B cell (primary cell): ENCODE data around the gene CREB5. TPM values are rescaled to one million over a fixed set of nuclear protein-coding genes. Genes with fewer than 3 reads are reported as not detected.
A peak's percentile ranks its signal among the peaks of the same experiment; 100 is the strongest.

Experiments used
- ATAC-seq: fragments of 200-7000 bp; cut with Tn5 transposase; one replicate; pipeline ENCODE4 v1.10.0; 2021; ENCODE audit warnings: low read depth, mild to moderate bottlenecking, moderate number of reproducible peaks, moderate library complexity
- CTCF ChIA-PET: fragments of 350-600 bp; sonication (Branson Sonifier 250); formaldehyde crosslinking; loops from one replicate; lab custom pipeline; 2021; ENCODE audit warnings: antibody characterized with exemption, inconsistent platforms; lab: Charles Lee
- POLR2A ChIA-PET: fragments of 350-600 bp; sonication (Branson Sonifier 250); formaldehyde crosslinking; loops from one replicate; lab custom pipeline; 2021; ENCODE audit warnings: antibody characterized with exemption; lab: Charles Lee
- DNase-seq: peaks from one replicate; pipeline ENCODE4 v3.0.0; 2013
- H2AFZ ChIP-seq: 2 replicates; pipeline ENCODE4 v1.6.1; 2012; ENCODE audit warnings: mild to moderate bottlenecking, low read depth, low read length; ENCODE audit not compliant: insufficient read depth, poor library complexity, severe bottlenecking
- H3K27ac ChIP-seq, 2 donors: 1 replicate in 1 of 2; 2 replicates in 1 of 2; pipeline ENCODE4 v1.5.1; 2012 to 2013; ENCODE audit warnings: low read length in 2 of 2, mild to moderate bottlenecking in 2 of 2, moderate library complexity in 1 of 2
- H3K27me3 ChIP-seq, 4 experiments: fragments of 200-600 bp in 1 of 4; sonication (generic) in 1 of 4; replicated peaks in 1 of 4; 1 replicate in 2 of 4; 2 replicates in 2 of 4; pipeline versions ENCODE4 v1.6.1 to v1.7.0; 2013 to 2016; ENCODE audit warnings: low read length in 3 of 4, mild to moderate bottlenecking in 2 of 4, mixed read lengths in 1 of 4, moderate library complexity in 1 of 4; ENCODE audit not compliant: insufficient read depth in 4 of 4, control insufficient read depth in 3 of 4; ENCODE audit errors: control extremely low read depth in 1 of 4
- H3K36me3 ChIP-seq, 2 experiments: replicated peaks in 1 of 2; 1 replicate in 1 of 2; 2 replicates in 1 of 2; pipeline versions ENCODE4 v1.6.1 to v1.7.1; 2013; ENCODE audit warnings: low read length in 1 of 2; ENCODE audit not compliant: insufficient read depth in 2 of 2, control insufficient read depth in 1 of 2; ENCODE audit errors: control extremely low read depth in 1 of 2, extremely low read depth in 1 of 2
- H3K4me1 ChIP-seq, 2 donors: fragments of 200-600 bp in 1 of 2; sonication (generic) in 1 of 2; 1 replicate in 1 of 2; 2 replicates in 1 of 2; pipeline versions ENCODE4 v1.5.1 to v1.6.1; 2013 to 2017; ENCODE audit warnings: low read length in 2 of 2; ENCODE audit not compliant: control insufficient read depth in 2 of 2, insufficient read depth in 2 of 2
- H3K4me2 ChIP-seq: replicated peaks from 2 replicates; pipeline ENCODE3; 2012; ENCODE audit warnings: mild to moderate bottlenecking, low read depth, low read length; ENCODE audit not compliant: poor library complexity, severe bottlenecking
- H3K4me3 ChIP-seq, 5 experiments: fragments of 200-600 bp in 1 of 5; sonication (generic) in 1 of 5; 1 replicate in 3 of 5; 2 replicates in 2 of 5; pipeline versions ENCODE4 v1.5.1 to v1.7.0; 2011 to 2016; ENCODE audit warnings: low read length in 4 of 5, mild to moderate bottlenecking in 4 of 5, low read depth in 2 of 5, control low read depth in 1 of 5, moderate library complexity in 1 of 5; ENCODE audit not compliant: insufficient read depth in 1 of 5; ENCODE audit errors: control extremely low read depth in 1 of 5, extremely low read depth in 1 of 5
- H3K79me2 ChIP-seq: fragments of 200-600 bp; sonication (generic); one replicate; pipeline ENCODE4 v1.6.0; 2016; ENCODE audit warnings: low read length; ENCODE audit not compliant: control insufficient read depth, insufficient read depth
- H3K9ac ChIP-seq: fragments of 200-600 bp; sonication (generic); 2 replicates; pipeline ENCODE4 v1.6.1; 2017; ENCODE audit warnings: mild to moderate bottlenecking, low read length, moderate library complexity
- H3K9me3 ChIP-seq, 3 donors: one replicate each; pipeline versions ENCODE4 v1.6.1 to v1.7.1; 2013; ENCODE audit warnings: low read length in 2 of 3; ENCODE audit not compliant: control insufficient read depth in 2 of 3, insufficient read depth in 1 of 3; ENCODE audit errors: control extremely low read depth in 1 of 3
- H4K20me1 ChIP-seq: 2 replicates; pipeline ENCODE4 v1.6.0; 2012; ENCODE audit warnings: mild to moderate bottlenecking, low read length; ENCODE audit not compliant: insufficient read depth, control insufficient read depth, poor library complexity, severe bottlenecking
- H3K27ac Mint-ChIP-seq: one replicate; pipeline ENCODE4 v1.8.0; 2021; ENCODE audit warnings: mixed read lengths
- H3K27me3 Mint-ChIP-seq: one replicate; pipeline ENCODE4 v1.8.0; 2021; ENCODE audit warnings: mixed read lengths
- H3K4me1 Mint-ChIP-seq: one replicate; pipeline ENCODE4 v1.8.0; 2021; ENCODE audit warnings: mixed read lengths
- H3K4me3 Mint-ChIP-seq: one replicate; pipeline ENCODE4 v1.8.0; 2021; ENCODE audit warnings: mixed read lengths
- H3K9me3 Mint-ChIP-seq: one replicate; pipeline ENCODE4 v1.8.0; 2022; ENCODE audit warnings: mixed read lengths; ENCODE audit not compliant: insufficient read depth
- EZH2 ChIP-seq: IDR thresholded peaks from 2 replicates; pipeline ENCODE4 v1.6.1; 2012; ENCODE audit warnings: borderline replicate concordance, low read depth, mild to moderate bottlenecking, moderate library complexity, low read length; ENCODE audit not compliant: insufficient read depth, poor library complexity, severe bottlenecking
- WGBS: methylation state at CpG from one replicate; pipeline ENCODE4 v1.1.5; 2013; ENCODE audit warnings: missing lambda C conversion rate; ENCODE audit not compliant: insufficient coverage; 5-methylcytosine and 5-hydroxymethylcytosine counted together
- intact Hi-C: fragments of 100-400 bp; cut with micrococcal nuclease; formaldehyde crosslinking; loops from one replicate; pipeline ENCODE4 v1.10.0; 2022
- polyA plus RNA-seq: library from polyadenylated mRNA; depleted of rRNA; stranded (reverse); fragments of >200 nt; gene quantifications from 2 replicates; pipeline ENCODE4 v1.2.3, GENCODE V29; 2012
- total RNA-seq, 2 donors: library from RNA; stranded (reverse); fragments of 120-200 nt in 1 of 2; gene quantifications; 1 replicate in 1 of 2; 2 replicates in 1 of 2; pipeline versions ENCODE4 v1.2.3 to v1.2.4, GENCODE V29; 2013 to 2022
- TF ChIP-seq, protein P1 (sequence below): fragments of 200-600 bp; IDR thresholded peaks from one replicate; pipeline ENCODE4 v1.8.0; 2022; ENCODE audit warnings: antibody characterized with exemption, mild to moderate bottlenecking

CREB5 gene
- total and polyA plus RNA-seq, 2 donors (not counting 1 experiment from before 2014, with no cell fraction given) = 0.05 to 0.95 TPM

DNA sequence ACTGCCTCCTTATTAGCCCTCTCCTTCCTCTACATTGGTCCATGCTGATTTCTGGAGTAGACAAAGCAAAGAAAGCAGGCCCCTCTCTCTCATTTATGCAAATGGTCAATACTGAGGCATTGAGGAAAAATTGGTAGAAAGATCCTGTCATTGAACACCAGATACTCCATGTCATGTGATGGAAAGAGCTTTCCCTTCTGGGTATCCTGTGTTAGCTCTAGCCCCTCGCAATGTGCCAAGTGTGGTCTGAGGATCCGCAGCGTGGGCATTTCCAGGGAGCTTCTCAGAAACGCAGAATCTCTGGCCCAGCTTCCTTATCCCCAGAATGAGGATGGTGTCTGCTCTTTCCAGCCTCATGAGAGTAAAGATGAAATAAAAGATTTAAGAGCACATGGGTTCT is 159.1 kb downstream of the CREB5 start:
- WGBS = 95% methylated on average over 4 of the region's 4 CpGs

DNA sequence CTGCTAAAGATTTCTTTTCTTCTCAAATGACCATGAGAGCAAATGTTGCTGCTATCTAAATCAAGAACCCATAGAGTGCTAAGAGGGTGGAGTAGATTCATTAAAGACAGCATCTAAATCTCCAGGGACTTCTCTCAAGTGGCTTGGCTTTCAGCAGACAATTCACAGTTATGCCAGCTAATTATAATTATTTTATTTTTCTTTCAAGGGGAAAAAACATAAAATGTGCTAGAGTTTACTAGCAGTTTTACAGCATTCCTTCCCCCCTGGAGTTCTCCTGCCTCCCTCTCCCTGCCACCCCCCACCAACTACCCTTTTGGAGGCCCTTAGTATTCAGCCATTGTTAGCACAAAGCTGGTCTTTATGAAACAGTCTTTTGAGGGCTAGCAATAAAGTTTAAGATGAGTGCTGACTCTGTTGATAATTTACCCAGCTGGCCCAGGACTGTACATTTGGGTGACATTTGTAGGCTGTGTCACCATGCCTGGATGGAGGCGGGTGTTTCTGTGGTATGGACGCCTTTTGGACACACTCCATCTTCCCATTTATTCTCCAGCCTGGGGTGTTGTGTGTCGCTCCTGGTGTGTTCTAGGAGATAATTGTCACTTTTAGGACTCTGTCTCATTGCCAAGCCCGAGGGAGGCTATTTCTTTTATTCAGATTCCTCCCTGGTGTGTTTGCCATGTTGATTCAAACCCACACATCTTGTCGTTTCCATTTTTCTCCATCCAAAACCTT is 160.2 kb downstream of the CREB5 start:
- Histone ChIP-seq H3K79me2 (no peaks in the 10 kb centered on the region), H3K9ac (no peak overlapping the region), H3K4me1 (peaks cover 21 to 27% of the 10 kb centered on the region in 2 donors), H3K27me3 (peaks cover 0 to 7% (median 2%) of the 10 kb centered on the region in 4 experiments), H2AFZ (no peak overlapping the region), H3K4me3 (no peak overlapping the region), H3K36me3 (no peaks in the 10 kb centered on the region), H3K9me3 (no peaks in the 10 kb centered on the region), H4K20me1 (no peaks in the 10 kb centered on the region), H3K27ac (no peak overlapping the region), H3K4me2 (no peak overlapping the region)
- Mint-ChIP-seq H3K9me3 (no peaks in the 10 kb centered on the region), H3K4me1 (peaks cover 36% of the 10 kb centered on the region), H3K27me3 (peaks cover 34% of the 10 kb centered on the region), H3K27ac (no peak overlapping the region), H3K4me3 (peak overlapping the region; percentile 1)
- no peak for DNase-seq
- WGBS = no CpG with 5 or more reads among the region's 5 CpGs
- ChIA-PET POLR2A (no interaction called here), CTCF (interaction anchor here (0.6 kb wide), 1 partner anchor 55 kb away, joined by 3 read pairs; no protein-coding TSS in a partner anchor)
- ATAC-seq = no peak
- intact Hi-C loops = no loop called here
- TF ChIP-seq EZH2 = no peak
- TF ChIP-seq, protein P1, sequence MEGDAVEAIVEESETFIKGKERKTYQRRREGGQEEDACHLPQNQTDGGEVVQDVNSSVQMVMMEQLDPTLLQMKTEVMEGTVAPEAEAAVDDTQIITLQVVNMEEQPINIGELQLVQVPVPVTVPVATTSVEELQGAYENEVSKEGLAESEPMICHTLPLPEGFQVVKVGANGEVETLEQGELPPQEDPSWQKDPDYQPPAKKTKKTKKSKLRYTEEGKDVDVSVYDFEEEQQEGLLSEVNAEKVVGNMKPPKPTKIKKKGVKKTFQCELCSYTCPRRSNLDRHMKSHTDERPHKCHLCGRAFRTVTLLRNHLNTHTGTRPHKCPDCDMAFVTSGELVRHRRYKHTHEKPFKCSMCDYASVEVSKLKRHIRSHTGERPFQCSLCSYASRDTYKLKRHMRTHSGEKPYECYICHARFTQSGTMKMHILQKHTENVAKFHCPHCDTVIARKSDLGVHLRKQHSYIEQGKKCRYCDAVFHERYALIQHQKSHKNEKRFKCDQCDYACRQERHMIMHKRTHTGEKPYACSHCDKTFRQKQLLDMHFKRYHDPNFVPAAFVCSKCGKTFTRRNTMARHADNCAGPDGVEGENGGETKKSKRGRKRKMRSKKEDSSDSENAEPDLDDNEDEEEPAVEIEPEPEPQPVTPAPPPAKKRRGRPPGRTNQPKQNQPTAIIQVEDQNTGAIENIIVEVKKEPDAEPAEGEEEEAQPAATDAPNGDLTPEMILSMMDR = no peak

More for the DNA sequence above, 159.1 kb downstream of the CREB5 start:
- Histone ChIP-seq H3K79me2 (no peaks in the 10 kb centered on the region), H3K9ac (no peak overlapping the region), H3K27me3 (peaks cover 0 to 7% (median 2%) of the 10 kb centered on the region in 4 experiments), H4K20me1 (no peaks in the 10 kb centered on the region), H3K27ac (no peak overlapping the region), H3K4me3 (no peak overlapping the region), H3K9me3 (no peaks in the 10 kb centered on the region), H3K4me1 (peaks cover 21 to 27% of the 10 kb centered on the region in 2 donors), H2AFZ (no peak overlapping the region), H3K36me3 (no peaks in the 10 kb centered on the region), H3K4me2 (no peak overlapping the region)
- no peak overlapping the region for H3K27ac Mint-ChIP-seq
- intact Hi-C loops = no loop called here
- DNase-seq (no peak), ATAC-seq (no peak)
- no peak overlapping the region for H3K4me3 Mint-ChIP-seq
- TF ChIP-seq, protein P1 = no peak
- TF ChIP-seq EZH2 = no peak
- ChIA-PET CTCF (no interaction called here), POLR2A (no interaction called here)
- H3K4me1 Mint-ChIP-seq = peaks cover 36% of the 10 kb centered on the region
- H3K9me3 Mint-ChIP-seq = no peaks in the 10 kb centered on the region
- peaks cover 34% of the 10 kb centered on the region for H3K27me3 Mint-ChIP-seq
